D341Med (cell line): ENCODE data around the gene AFMID.

Experiments
- DNase-seq: peaks from one replicate; pipeline ENCODE4 v3.0.0; 2012; ENCODE audit warnings: low spot score

Gene AFMID

DNA sequence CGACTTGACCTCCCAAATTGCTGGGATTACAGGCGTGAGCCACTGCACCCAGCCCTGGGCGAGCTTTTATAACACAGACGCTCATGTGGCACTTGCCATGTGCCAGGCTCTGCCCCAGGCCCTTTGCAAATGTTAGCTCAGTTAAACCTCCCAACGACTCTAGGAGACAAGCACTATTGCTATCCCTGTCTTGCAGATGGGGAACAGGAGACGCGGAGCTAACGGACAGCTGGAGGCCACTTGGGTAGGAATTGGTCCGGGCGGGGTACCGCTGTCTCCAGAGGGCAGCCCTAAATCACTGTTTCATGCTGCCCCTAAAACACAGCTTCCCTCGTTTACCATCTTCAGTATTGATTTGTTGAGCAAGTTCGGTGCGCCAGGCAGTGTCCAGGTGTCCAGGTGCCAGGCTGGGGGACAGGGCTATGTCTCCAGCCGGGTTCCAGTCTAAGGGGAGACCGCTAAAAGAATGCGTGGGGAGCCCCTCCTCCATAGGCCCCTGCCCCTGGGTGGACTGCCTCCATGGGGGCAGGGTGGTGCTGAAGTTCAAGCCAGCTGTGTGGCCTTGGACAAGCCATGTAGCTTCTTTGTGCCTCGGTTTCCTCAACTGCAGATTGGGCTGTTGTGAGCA is 68.0 kb downstream of the AFMID start:
- no peak for DNase-seq

DNA sequence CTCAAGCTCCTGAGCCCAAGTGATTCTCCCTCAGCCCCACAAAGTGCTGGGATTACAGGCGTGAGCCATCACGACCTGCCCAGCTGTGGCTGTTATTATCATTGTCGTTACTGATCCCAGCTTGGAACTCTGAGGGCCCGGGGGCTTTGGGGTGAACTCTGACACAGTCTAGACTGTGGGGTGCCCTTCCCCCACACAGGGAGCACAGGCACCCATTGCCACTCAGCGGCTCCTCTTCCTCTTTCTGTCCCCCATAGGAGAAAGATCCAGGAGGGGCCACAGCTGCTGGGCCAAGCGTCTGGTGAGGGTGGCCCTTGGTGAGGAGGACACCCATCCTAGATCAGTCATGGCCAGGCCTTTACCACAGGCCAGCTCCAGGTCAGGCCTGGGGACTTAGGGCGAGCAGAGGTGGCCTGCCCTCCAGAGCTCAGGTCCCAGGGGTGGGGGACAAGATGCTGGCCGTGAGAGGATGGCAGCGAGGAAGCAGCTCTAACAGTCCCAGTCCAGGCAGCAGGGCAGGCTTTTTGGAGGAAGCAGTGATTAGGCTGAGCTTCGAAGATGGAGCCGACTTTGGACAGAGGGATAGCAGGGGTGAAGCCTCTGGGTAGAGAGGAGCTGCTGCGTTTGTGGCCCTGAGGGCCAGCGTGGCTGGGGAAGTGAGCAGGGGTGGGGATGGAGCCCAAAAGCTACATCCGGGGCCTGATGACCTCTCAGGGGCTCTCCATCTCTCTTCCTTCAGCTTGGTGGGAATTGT is 69.0 kb downstream of the AFMID start:
- no peak for DNase-seq

- no peak for DNase-seq
These were observed 69.8 kb downstream of the AFMID start for GRCh38 chr17:78256707-78257591.
